Activated CD4-positive, alpha-beta T cell treated with anti-CD3 and anti-CD28 coated beads for 36 hours (primary cell): Measurements from ENCODE around the gene MARCHF11. TPM values are rescaled to one million over a fixed set of nuclear protein-coding genes. Genes with fewer than 3 reads are reported as not detected.

ENCODE experiments used
- ATAC-seq: fragments of 200-7000 bp; cut with Tn5 transposase; one replicate; pipeline ENCODE4 v1.10.0; 2021; ENCODE audit warnings: mild to moderate bottlenecking, moderate library complexity
- CTCF ChIA-PET: fragments of 350-600 bp; sonication (Branson Sonifier 250); formaldehyde crosslinking; loops from one replicate; lab custom pipeline; 2021; ENCODE audit warnings: antibody characterized with exemption; lab: Charles Lee
- POLR2A ChIA-PET: fragments of 350-600 bp; sonication (Branson Sonifier 250); formaldehyde crosslinking; loops from one replicate; lab custom pipeline; 2021; ENCODE audit warnings: antibody characterized with exemption, inconsistent platforms; lab: Charles Lee
- DNase-seq: peaks from one replicate; pipeline ENCODE4 v3.0.0-alpha.2; 2020
- H3K27ac Mint-ChIP-seq: one replicate; pipeline ENCODE4 v1.8.0; 2021; ENCODE audit warnings: mixed read lengths
- H3K27me3 Mint-ChIP-seq: one replicate; pipeline ENCODE4 v1.8.0; 2021; ENCODE audit warnings: mixed read lengths
- H3K36me3 Mint-ChIP-seq: one replicate; pipeline ENCODE4 v1.8.0; 2021; ENCODE audit warnings: low read depth, mixed read lengths
- H3K4me1 Mint-ChIP-seq: one replicate; pipeline ENCODE4 v1.8.0; 2021; ENCODE audit warnings: mixed read lengths
- H3K4me3 Mint-ChIP-seq: one replicate; pipeline ENCODE4 v1.8.0; 2021; ENCODE audit warnings: mild to moderate bottlenecking, moderate library complexity, mixed read lengths
- H3K9me3 Mint-ChIP-seq: one replicate; pipeline ENCODE4 v1.8.0; 2021; ENCODE audit warnings: low read depth, mixed read lengths
- intact Hi-C, 2 experiments: fragments of 100-400 bp; cut with DNase I in 1 of 2; cut with micrococcal nuclease in 1 of 2; formaldehyde crosslinking; loops; one replicate each; pipeline versions ENCODE4 v1.14.2 to v1.15.1; 2022 to 2024; cut with DNase I, micrococcal nuclease
- total RNA-seq, 2 experiments: library from RNA; stranded (reverse); gene quantifications; one replicate each; pipeline ENCODE4 v1.2.3, GENCODE V29; 2021

MARCHF11 gene
- total RNA-seq, 2 experiments from 2014 or later: not detected

- POLR2A ChIA-PET: no interaction called here
- CTCF ChIA-PET: no interaction called here
- ATAC-seq: no peak
Observed at GRCh38 chr5:16050414-16050813, 129.2 kb downstream of the MARCHF11 start.

GRCh38 chr5:16049761-16050160 is 129.8 kb downstream of the MARCHF11 start:
- intact Hi-C loops: no loop called here
- CTCF ChIA-PET: interaction anchor here (0.7 kb wide), 1 partner anchor 438 kb away, joined by 3 read pairs; no protein-coding TSS in a partner anchor

More at GRCh38 chr5:16050414-16050813, 129.2 kb downstream of the MARCHF11 start:
- no peak for DNase-seq
- Mint-ChIP-seq H3K9me3 (peaks cover 7% of the 10 kb centered on the region), H3K4me3 (no peak overlapping the region), H3K27ac (no peak overlapping the region), H3K4me1 (no peaks in the 10 kb centered on the region), H3K27me3 (no peaks in the 10 kb centered on the region), H3K36me3 (no peaks in the 10 kb centered on the region)
- intact Hi-C loops: no loop called here

GRCh38 chr5:16048132-16048531 is 131.5 kb downstream of the MARCHF11 start:
- H3K4me3 Mint-ChIP-seq: no peak overlapping the region
- H3K36me3 Mint-ChIP-seq: no peaks in the 10 kb centered on the region
- no peaks in the 10 kb centered on the region for H3K4me1 Mint-ChIP-seq
- H3K9me3 Mint-ChIP-seq: peaks cover 7% of the 10 kb centered on the region
- ATAC-seq: no peak
- POLR2A ChIA-PET: no interaction called here
- intact Hi-C loops: no loop called here
- no peak for DNase-seq
- no peak overlapping the region for H3K27ac Mint-ChIP-seq
- peaks cover 2% of the 10 kb centered on the region for H3K27me3 Mint-ChIP-seq
- CTCF ChIA-PET: interaction anchor here (0.5 kb wide), 1 partner anchor 226 kb away, joined by 3 read pairs; no protein-coding TSS in a partner anchor

More at GRCh38 chr5:16049761-16050160, 129.8 kb downstream of the MARCHF11 start:
- Mint-ChIP-seq H3K27ac (no peak overlapping the region), H3K4me1 (no peaks in the 10 kb centered on the region), H3K36me3 (no peaks in the 10 kb centered on the region), H3K9me3 (peaks cover 7% of the 10 kb centered on the region), H3K4me3 (no peak overlapping the region), H3K27me3 (no peaks in the 10 kb centered on the region)
- ATAC-seq (no peak), DNase-seq (no peak)
- POLR2A ChIA-PET: no interaction called here

- Mint-ChIP-seq H3K4me1 (no peaks in the 10 kb centered on the region), H3K27ac (no peak overlapping the region), H3K4me3 (no peak overlapping the region), H3K9me3 (peaks cover 9% of the 10 kb centered on the region), H3K36me3 (no peaks in the 10 kb centered on the region), H3K27me3 (peaks cover 2% of the 10 kb centered on the region)
- ChIA-PET CTCF (no interaction called here), POLR2A (no interaction called here)
- DNase-seq (no peak), ATAC-seq (no peak)
- intact Hi-C loops: no loop called here
Observed at GRCh38 chr5:16043349-16043965, 136.1 kb downstream of the MARCHF11 start.

- intact Hi-C loops: no loop called here
- Mint-ChIP-seq H3K27ac (no peak overlapping the region), H3K9me3 (peaks cover 8% of the 10 kb centered on the region), H3K4me1 (no peaks in the 10 kb centered on the region), H3K27me3 (no peaks in the 10 kb centered on the region), H3K4me3 (no peak overlapping the region), H3K36me3 (no peaks in the 10 kb centered on the region)
- ChIA-PET CTCF (interaction anchor here (1.4 kb wide), 1 partner anchor 12 kb away, joined by 3 read pairs; no protein-coding TSS in a partner anchor), POLR2A (no interaction called here)
- ATAC-seq (no peak), DNase-seq (no peak)
Observed at GRCh38 chr5:16037121-16037845, 142.3 kb downstream of the MARCHF11 start.

- ChIA-PET POLR2A (no interaction called here), CTCF (no interaction called here)
- Mint-ChIP-seq H3K9me3 (peaks cover 6% of the 10 kb centered on the region), H3K27me3 (no peaks in the 10 kb centered on the region), H3K4me1 (no peaks in the 10 kb centered on the region), H3K4me3 (no peak overlapping the region), H3K36me3 (no peaks in the 10 kb centered on the region), H3K27ac (no peak overlapping the region)
- ATAC-seq: no peak
- intact Hi-C loops: no loop called here
- no peak for DNase-seq
Observed at GRCh38 chr5:16034319-16035001, 145.1 kb downstream of the MARCHF11 start.

- Mint-ChIP-seq H3K36me3 (no peaks in the 10 kb centered on the region), H3K4me3 (no peak overlapping the region), H3K4me1 (no peaks in the 10 kb centered on the region), H3K27ac (no peak overlapping the region), H3K9me3 (peaks cover 6% of the 10 kb centered on the region), H3K27me3 (no peaks in the 10 kb centered on the region)
- ChIA-PET CTCF (no interaction called here), POLR2A (no interaction called here)
- no peak for ATAC-seq
- DNase-seq: no peak
- intact Hi-C loops: no loop called here
Observed at GRCh38 chr5:16033187-16033925, 146.2 kb downstream of the MARCHF11 start.

GRCh38 chr5:16028708-16029107 is 150.9 kb downstream of the MARCHF11 start:
- intact Hi-C loops: no loop called here
- no peak overlapping the region for H3K4me3 Mint-ChIP-seq
- H3K9me3 Mint-ChIP-seq: no peaks in the 10 kb centered on the region
- ATAC-seq (no peak), DNase-seq (no peak)
- H3K36me3 Mint-ChIP-seq: no peaks in the 10 kb centered on the region
- POLR2A ChIA-PET: no interaction called here
- no peaks in the 10 kb centered on the region for H3K27me3 Mint-ChIP-seq
- no peak overlapping the region for H3K27ac Mint-ChIP-seq
- CTCF ChIA-PET: no interaction called here
- no peaks in the 10 kb centered on the region for H3K4me1 Mint-ChIP-seq

GRCh38 chr5:16025681-16026080 is 153.9 kb downstream of the MARCHF11 start:
- ATAC-seq: no peak
- Mint-ChIP-seq H3K4me1 (no peaks in the 10 kb centered on the region), H3K4me3 (no peak overlapping the region), H3K36me3 (no peaks in the 10 kb centered on the region), H3K27me3 (no peaks in the 10 kb centered on the region), H3K27ac (no peak overlapping the region), H3K9me3 (no peaks in the 10 kb centered on the region)
- CTCF ChIA-PET: interaction anchor here (1.4 kb wide), 1 partner anchor 11 kb away, joined by 3 read pairs; no protein-coding TSS in a partner anchor
- POLR2A ChIA-PET: no interaction called here
- intact Hi-C loops: no loop called here
- no peak for DNase-seq

- ChIA-PET CTCF (no interaction called here), POLR2A (no interaction called here)
- no peaks in the 10 kb centered on the region for H3K4me1 Mint-ChIP-seq
- H3K9me3 Mint-ChIP-seq: no peaks in the 10 kb centered on the region
- H3K4me3 Mint-ChIP-seq: no peak overlapping the region
- DNase-seq: no peak
- intact Hi-C loops: no loop called here
- H3K27me3 Mint-ChIP-seq: no peaks in the 10 kb centered on the region
- no peak overlapping the region for H3K27ac Mint-ChIP-seq
- no peaks in the 10 kb centered on the region for H3K36me3 Mint-ChIP-seq
- ATAC-seq: no peak
Observed at GRCh38 chr5:16018970-16019369, 160.6 kb downstream of the MARCHF11 start.

- Mint-ChIP-seq H3K9me3 (no peaks in the 10 kb centered on the region), H3K27ac (no peak overlapping the region), H3K4me3 (no peak overlapping the region), H3K27me3 (no peaks in the 10 kb centered on the region), H3K4me1 (no peaks in the 10 kb centered on the region), H3K36me3 (no peaks in the 10 kb centered on the region)
- ChIA-PET CTCF (no interaction called here), POLR2A (no interaction called here)
- ATAC-seq (no peak), DNase-seq (no peak)
- intact Hi-C loops: no loop called here
Observed at GRCh38 chr5:16017720-16018119, 161.9 kb downstream of the MARCHF11 start.
